GM12878 (cell line): ENCODE data around the gene TRIM62. TPM values are rescaled to one million over a fixed set of nuclear protein-coding genes. Genes with fewer than 3 reads are reported as not detected.

Experiments
- CEBPB ChIP-seq, 2 experiments: fragments of 150-350 bp in 1 of 2; IDR thresholded peaks; 2 replicates each; pipeline ENCODE4 v1.6.1; 2012 to 2014; ENCODE audit warnings: low read depth in 2 of 2, low read length in 2 of 2, borderline replicate concordance in 1 of 2, inconsistent platforms in 1 of 2
- ETV6 ChIP-seq, 2 experiments: fragments of 450-650 bp in 1 of 2; IDR thresholded peaks in 1 of 2; conservative IDR thresholded peaks in 1 of 2; 2 replicates each; pipeline ENCODE4 v1.6.1; 2014; ENCODE audit warnings: antibody characterized with exemption in 1 of 2, borderline replicate concordance in 1 of 2, low read depth in 1 of 2, mild to moderate bottlenecking in 1 of 2, moderate library complexity in 1 of 2
- HDAC2 ChIP-seq: fragments of 200-600 bp; sonication (generic); IDR thresholded peaks from 2 replicates; pipeline ENCODE4 v1.6.1; 2017
- KDM1A ChIP-seq: fragments of 200-600 bp; sonication (generic); IDR thresholded peaks from 2 replicates; pipeline ENCODE4 v1.6.1; 2016; ENCODE audit warnings: borderline replicate concordance
- MEF2B ChIP-seq: fragments of 450-650 bp; IDR thresholded peaks from 2 replicates; pipeline ENCODE4 v1.6.1; 2018; ENCODE audit warnings: mild to moderate bottlenecking, moderate library complexity; ENCODE audit not compliant: partially characterized antibody, poor library complexity, severe bottlenecking
- NRF1 ChIP-seq: conservative IDR thresholded peaks from 2 replicates; pipeline ENCODE4 v1.6.1; 2011; ENCODE audit warnings: mild to moderate bottlenecking, low read depth, low read length, improper control_type of control experiment
- PAX5 ChIP-seq: IDR thresholded peaks from 2 replicates; pipeline ENCODE4 v1.6.1; 2011; ENCODE audit warnings: low read depth, low read length, borderline replicate concordance
- RAD51 ChIP-seq: fragments of 450-650 bp; IDR thresholded peaks from 2 replicates; pipeline ENCODE4 v1.6.1; 2016; ENCODE audit warnings: moderate library complexity, mild to moderate bottlenecking, inconsistent platforms
- RFX5 ChIP-seq: IDR thresholded peaks from 2 replicates; pipeline ENCODE4 v1.6.1; 2011; ENCODE audit warnings: low read depth, low read length, improper control_type of control experiment
- ZSCAN29 ChIP-seq: fragments of 450-650 bp; IDR thresholded peaks from 2 replicates; pipeline ENCODE4 v1.6.1; 2017; ENCODE audit warnings: mild to moderate bottlenecking, moderate library complexity
- polyA plus RNA-seq, 11 experiments: library from polyadenylated mRNA; depleted of rRNA in 4 of 11; unstranded in 6 of 11; stranded (reverse) in 5 of 11; fragments of >200 nt; fragmentation: Nextera tagmentation in 4 of 11; fragmentation: Illumina TruSeq in 1 of 11; extraction: Ambion mirVana in 4 of 11; extraction: Trizol in 1 of 11; gene quantifications; 1 replicate in 1 of 11; 2 replicates in 10 of 11; pipeline versions ENCODE4 v1.2.1 to v1.2.3, GENCODE V29; 2011 to 2016; ENCODE audit warnings: inconsistent platforms in 2 of 11, missing spikeins in 2 of 11, low read depth in 1 of 11
- total RNA-seq, 4 experiments: library from RNA; depleted of rRNA in 3 of 4; stranded (reverse); fragments of >200 nt in 3 of 4; fragmentation: Illumina TruSeq in 1 of 4; extraction: Trizol in 1 of 4; gene quantifications; 2 replicates each; pipeline versions ENCODE4 v1.2.1 to v1.2.3, GENCODE V29; 2013 to 2021
- TF ChIP-seq, protein P1 (sequence below): IDR thresholded peaks from 2 replicates; pipeline ENCODE4 v1.6.1; 2012; ENCODE audit warnings: low read depth, low read length, improper control_type of control experiment
- TF ChIP-seq, protein P2 (sequence below): fragments of 450-650 bp; IDR thresholded peaks from 2 replicates; pipeline ENCODE4 v1.6.1; 2017; ENCODE audit warnings: low read depth, mild to moderate bottlenecking, moderate library complexity
- TF ChIP-seq, protein P3 (sequence below): IDR thresholded peaks from 2 replicates; pipeline ENCODE4 v1.6.1; 2011; ENCODE audit warnings: mild to moderate bottlenecking, low read depth, low read length, moderate library complexity; ENCODE audit not compliant: insufficient replicate concordance
- TF ChIP-seq, protein P4 (sequence below): IDR thresholded peaks from 2 replicates; pipeline ENCODE4 v1.6.1; 2012; ENCODE audit warnings: low read depth, low read length, improper control_type of control experiment
- TF ChIP-seq, protein P5 (sequence below): fragments of 450-650 bp; IDR thresholded peaks from 2 replicates; pipeline ENCODE4 v1.6.1; 2017; ENCODE audit warnings: antibody characterized with exemption, mild to moderate bottlenecking, moderate library complexity
- TF ChIP-seq, protein P6 (sequence below): fragments of 450-650 bp; IDR thresholded peaks from 2 replicates; pipeline ENCODE4 v1.6.1; 2016; ENCODE audit warnings: mild to moderate bottlenecking
- TF ChIP-seq, protein P7 (sequence below): fragments of 450-650 bp; conservative IDR thresholded peaks from 2 replicates; pipeline ENCODE4 v1.6.1; 2017; ENCODE audit warnings: mild to moderate bottlenecking, moderate library complexity

The TRIM62 gene
- total and polyA plus RNA-seq, 10 of the 15 experiments (the other 5 are each of a cell fraction or from before 2014, with no cell fraction given), result 0.52 to 4.2 (median 1.9) TPM

DNA sequence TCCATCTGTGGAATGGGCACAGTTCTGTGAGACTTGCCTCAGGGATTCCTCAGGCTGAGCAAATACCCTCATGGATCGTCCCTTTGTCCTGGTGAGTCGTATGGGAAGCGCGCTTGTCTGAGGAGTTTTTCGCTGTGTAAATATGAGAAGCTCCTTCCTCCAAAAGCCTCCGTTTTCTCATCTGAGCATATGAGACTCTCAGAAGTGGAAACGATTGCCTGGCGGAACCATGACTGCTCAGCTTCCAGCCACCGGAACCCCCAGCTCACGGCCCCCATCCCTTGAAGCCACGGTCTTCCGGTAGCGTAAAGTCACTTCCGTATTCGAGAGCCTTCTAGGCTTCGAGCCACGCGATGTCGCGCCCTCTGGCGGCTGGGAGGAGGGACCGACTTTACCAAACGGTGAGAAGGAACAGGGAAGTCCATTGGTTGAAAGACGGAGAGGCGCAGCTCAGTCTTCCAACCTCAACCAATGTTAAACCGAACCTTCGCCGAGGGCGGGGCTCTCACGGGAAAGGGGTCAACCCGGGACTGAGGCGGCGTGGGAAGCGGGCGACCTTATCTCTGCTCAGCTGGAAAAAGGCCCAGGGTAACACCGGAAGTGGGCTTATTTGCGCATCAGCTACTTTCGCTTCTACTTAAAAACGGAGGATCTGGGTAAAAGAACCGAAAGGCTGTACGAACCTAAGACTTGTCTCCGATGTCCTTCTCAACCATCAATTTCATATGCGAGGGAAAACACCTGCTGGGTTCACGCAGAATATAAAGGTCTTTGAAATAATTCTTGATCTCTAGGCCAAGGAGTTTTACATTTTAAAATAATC is 54.6 kb downstream of the TRIM62 start (continued):
- peak in 1 of 2 experiments; percentile 98; a peak in 2 of 4 replicates for TF ChIP-seq ETV6 (conservative IDR thresholded peaks at IDR 0.05 in 1 of 2, IDR thresholded peaks at IDR 0.05 in 1 of 2; ENCODE audit: borderline replicate concordance in 1 of 2, low read depth in 1 of 2)
- TF ChIP-seq HDAC2, result no peak
- TF ChIP-seq, protein P1, sequence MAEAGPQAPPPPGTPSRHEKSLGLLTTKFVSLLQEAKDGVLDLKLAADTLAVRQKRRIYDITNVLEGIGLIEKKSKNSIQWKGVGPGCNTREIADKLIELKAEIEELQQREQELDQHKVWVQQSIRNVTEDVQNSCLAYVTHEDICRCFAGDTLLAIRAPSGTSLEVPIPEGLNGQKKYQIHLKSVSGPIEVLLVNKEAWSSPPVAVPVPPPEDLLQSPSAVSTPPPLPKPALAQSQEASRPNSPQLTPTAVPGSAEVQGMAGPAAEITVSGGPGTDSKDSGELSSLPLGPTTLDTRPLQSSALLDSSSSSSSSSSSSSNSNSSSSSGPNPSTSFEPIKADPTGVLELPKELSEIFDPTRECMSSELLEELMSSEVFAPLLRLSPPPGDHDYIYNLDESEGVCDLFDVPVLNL, result no peak
- peak; percentile 59; the same call in 1 of the 2 replicates for TF ChIP-seq ZSCAN29
- TF ChIP-seq RAD51, result no peak
- peak; percentile 54 for TF ChIP-seq PAX5
- TF ChIP-seq NRF1, result no peak
- TF ChIP-seq, protein P2, sequence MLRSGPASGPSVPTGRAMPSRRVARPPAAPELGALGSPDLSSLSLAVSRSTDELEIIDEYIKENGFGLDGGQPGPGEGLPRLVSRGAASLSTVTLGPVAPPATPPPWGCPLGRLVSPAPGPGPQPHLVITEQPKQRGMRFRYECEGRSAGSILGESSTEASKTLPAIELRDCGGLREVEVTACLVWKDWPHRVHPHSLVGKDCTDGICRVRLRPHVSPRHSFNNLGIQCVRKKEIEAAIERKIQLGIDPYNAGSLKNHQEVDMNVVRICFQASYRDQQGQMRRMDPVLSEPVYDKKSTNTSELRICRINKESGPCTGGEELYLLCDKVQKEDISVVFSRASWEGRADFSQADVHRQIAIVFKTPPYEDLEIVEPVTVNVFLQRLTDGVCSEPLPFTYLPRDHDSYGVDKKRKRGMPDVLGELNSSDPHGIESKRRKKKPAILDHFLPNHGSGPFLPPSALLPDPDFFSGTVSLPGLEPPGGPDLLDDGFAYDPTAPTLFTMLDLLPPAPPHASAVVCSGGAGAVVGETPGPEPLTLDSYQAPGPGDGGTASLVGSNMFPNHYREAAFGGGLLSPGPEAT, result peak; percentile 69
- TF ChIP-seq, protein P3, sequence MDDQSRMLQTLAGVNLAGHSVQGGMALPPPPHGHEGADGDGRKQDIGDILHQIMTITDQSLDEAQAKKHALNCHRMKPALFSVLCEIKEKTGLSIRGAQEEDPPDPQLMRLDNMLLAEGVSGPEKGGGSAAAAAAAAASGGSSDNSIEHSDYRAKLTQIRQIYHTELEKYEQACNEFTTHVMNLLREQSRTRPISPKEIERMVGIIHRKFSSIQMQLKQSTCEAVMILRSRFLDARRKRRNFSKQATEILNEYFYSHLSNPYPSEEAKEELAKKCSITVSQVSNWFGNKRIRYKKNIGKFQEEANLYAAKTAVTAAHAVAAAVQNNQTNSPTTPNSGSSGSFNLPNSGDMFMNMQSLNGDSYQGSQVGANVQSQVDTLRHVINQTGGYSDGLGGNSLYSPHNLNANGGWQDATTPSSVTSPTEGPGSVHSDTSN, result peak; percentile 91
- TF ChIP-seq RFX5, result peak; percentile 79
- TF ChIP-seq, protein P4, sequence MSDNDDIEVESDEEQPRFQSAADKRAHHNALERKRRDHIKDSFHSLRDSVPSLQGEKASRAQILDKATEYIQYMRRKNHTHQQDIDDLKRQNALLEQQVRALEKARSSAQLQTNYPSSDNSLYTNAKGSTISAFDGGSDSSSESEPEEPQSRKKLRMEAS, result peak; percentile 41; the same call in 1 of the 2 replicates
- TF ChIP-seq CEBPB (IDR thresholded peaks at IDR 0.05; ENCODE audit: borderline replicate concordance in 1 of 2, low read depth in 2 of 2, low read length in 2 of 2), result no peak
- TF ChIP-seq KDM1A, result no peak
- TF ChIP-seq, protein P5, sequence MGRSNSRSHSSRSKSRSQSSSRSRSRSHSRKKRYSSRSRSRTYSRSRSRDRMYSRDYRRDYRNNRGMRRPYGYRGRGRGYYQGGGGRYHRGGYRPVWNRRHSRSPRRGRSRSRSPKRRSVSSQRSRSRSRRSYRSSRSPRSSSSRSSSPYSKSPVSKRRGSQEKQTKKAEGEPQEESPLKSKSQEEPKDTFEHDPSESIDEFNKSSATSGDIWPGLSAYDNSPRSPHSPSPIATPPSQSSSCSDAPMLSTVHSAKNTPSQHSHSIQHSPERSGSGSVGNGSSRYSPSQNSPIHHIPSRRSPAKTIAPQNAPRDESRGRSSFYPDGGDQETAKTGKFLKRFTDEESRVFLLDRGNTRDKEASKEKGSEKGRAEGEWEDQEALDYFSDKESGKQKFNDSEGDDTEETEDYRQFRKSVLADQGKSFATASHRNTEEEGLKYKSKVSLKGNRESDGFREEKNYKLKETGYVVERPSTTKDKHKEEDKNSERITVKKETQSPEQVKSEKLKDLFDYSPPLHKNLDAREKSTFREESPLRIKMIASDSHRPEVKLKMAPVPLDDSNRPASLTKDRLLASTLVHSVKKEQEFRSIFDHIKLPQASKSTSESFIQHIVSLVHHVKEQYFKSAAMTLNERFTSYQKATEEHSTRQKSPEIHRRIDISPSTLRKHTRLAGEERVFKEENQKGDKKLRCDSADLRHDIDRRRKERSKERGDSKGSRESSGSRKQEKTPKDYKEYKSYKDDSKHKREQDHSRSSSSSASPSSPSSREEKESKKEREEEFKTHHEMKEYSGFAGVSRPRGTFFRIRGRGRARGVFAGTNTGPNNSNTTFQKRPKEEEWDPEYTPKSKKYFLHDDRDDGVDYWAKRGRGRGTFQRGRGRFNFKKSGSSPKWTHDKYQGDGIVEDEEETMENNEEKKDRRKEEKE, result no peak
- TF ChIP-seq, protein P6, sequence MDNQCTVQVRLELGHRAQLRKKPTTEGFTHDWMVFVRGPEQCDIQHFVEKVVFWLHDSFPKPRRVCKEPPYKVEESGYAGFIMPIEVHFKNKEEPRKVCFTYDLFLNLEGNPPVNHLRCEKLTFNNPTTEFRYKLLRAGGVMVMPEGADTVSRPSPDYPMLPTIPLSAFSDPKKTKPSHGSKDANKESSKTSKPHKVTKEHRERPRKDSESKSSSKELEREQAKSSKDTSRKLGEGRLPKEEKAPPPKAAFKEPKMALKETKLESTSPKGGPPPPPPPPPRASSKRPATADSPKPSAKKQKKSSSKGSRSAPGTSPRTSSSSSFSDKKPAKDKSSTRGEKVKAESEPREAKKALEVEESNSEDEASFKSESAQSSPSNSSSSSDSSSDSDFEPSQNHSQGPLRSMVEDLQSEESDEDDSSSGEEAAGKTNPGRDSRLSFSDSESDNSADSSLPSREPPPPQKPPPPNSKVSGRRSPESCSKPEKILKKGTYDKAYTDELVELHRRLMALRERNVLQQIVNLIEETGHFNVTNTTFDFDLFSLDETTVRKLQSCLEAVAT, result no peak
- TF ChIP-seq, protein P7, sequence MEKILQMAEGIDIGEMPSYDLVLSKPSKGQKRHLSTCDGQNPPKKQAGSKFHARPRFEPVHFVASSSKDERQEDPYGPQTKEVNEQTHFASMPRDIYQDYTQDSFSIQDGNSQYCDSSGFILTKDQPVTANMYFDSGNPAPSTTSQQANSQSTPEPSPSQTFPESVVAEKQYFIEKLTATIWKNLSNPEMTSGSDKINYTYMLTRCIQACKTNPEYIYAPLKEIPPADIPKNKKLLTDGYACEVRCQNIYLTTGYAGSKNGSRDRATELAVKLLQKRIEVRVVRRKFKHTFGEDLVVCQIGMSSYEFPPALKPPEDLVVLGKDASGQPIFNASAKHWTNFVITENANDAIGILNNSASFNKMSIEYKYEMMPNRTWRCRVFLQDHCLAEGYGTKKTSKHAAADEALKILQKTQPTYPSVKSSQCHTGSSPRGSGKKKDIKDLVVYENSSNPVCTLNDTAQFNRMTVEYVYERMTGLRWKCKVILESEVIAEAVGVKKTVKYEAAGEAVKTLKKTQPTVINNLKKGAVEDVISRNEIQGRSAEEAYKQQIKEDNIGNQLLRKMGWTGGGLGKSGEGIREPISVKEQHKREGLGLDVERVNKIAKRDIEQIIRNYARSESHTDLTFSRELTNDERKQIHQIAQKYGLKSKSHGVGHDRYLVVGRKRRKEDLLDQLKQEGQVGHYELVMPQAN, result no peak
- TF ChIP-seq MEF2B, result peak; percentile 95
